Midbrain (tissue), 1 donor: ENCODE measurements around the gene PRR9.
A peak's percentile ranks its signal among the peaks of the same experiment; 100 is the strongest.

Source experiments
- DNase-seq: peaks from one replicate; lab custom pipeline; 2025; lab: John Stamatoyannopoulos, UW

The PRR9 gene

DNA sequence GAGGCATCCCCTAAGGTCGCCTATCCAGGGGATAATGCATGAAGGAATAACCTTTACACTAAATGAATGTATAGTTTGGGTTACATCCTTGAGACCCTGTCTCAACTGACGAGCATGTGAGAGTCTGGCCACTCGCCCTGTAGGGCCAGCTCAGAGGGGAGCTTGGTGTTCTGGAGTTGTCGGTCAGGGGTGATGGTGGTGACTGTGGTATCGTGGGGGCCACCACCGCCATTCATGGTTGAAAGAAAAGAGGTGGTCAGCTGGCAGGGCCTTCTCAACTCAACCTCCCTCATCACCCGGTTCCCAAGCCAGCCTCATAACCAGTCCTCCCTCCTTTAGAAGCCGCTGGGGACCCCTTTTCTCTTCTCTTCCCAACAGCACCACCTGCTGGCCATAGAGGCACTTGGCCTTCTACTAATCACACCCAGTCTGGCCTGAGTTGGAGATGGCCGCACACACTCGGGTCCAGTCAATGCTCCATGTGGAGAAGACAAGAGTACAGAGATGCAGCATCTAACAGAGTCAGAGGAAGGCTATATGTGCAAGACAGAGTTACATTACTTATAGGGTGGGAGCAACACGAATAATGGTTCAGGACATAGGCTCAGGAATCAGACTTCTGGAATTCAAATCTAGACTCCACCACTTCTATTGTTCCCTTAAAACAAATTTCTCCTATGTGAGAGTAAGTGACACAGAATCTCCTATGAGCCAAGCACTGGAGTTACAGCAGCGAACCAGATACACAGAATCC lies 11.9 kb downstream of the PRR9 start:
- DNase-seq: peak; percentile 6

- DNase-seq: no peak
Observed at GRCh38 chr1:153231363-153231762, 14.0 kb downstream of the PRR9 start.

DNA sequence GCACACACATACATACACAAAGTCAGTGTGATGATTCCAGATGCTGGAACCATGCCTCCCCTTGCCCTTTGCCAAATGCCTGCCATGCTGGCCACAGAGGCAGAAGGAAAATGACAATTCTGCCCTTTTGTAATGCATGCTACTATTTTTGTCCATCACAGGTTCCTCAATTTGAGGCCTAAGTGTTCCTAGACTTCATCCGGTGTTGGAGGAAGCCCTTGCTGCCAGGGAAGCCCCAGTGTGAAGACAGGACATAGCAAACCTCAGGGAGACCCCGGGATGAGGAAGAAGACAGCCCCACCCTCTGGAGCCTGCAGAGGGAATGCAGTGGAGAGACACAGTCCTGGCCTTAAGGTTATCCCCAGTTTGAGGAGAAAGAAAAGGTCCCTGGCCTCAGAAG lies 14.4 kb downstream of the PRR9 start:
- DNase-seq: no peak

DNA sequence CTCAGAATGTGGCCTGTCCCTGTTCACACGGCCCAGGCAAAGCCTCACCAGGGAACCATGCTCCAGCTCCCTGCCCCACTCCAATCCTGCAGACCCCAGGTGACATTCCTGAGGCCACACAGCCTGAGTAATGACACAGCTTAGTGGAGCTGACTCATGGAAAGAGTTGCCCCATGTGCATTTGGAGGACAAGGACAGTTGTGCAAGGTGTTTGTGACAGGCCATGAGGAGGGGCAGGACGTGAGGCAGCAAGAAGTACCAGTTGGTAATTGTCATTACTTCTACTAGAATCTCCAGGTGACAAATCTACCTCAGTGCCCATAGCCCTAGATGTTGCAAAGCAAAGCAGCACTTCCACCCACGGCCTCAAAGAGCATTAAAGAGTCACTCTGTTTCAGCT lies 15.2 kb downstream of the PRR9 start:
- DNase-seq: no peak

GRCh38 chr1:153233448-153233847 lies 16.1 kb downstream of the PRR9 start:
- no peak for DNase-seq

DNA sequence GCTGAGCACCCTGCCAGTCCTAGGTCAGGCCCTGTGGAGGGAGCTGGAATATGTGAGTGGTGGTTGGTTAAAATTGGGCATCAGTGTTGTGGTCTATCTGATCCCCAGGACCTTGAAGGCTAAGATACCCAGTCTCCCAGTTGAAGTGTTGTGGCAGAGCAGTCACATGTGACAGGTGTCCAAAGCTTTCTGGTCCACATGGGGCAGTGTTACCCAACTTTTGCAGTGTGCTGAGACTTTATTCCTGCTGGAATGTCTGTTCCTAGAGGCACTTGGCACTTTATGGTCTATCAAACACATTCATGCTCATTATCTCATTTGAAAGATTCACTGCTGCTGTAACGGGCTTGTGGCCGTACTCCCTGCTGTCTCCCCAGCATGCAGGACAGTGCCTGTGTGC lies 21.1 kb downstream of the PRR9 start:
- DNase-seq: no peak

DNA sequence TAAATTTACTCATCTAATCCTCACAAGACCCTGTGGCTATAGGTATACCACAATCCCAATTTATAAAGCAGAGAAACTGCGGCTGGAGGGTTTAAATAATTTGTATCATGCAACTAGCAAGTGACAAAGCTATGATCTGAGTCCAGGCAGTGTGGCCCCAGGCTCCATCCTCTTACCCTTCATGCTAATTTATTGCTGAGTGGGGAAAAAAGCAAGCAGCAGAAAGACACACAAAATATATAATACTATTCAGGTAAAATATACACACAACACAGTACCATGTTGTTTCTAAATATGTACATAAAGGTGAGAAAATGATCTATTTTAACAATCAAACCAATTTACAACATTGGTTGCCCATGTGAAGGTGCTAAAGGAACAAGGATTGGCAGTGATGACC lies 24.8 kb downstream of the PRR9 start:
- DNase-seq: no peak

GRCh38 chr1:153245466-153245865 lies 28.1 kb downstream of the PRR9 start:
- no peak for DNase-seq

DNA sequence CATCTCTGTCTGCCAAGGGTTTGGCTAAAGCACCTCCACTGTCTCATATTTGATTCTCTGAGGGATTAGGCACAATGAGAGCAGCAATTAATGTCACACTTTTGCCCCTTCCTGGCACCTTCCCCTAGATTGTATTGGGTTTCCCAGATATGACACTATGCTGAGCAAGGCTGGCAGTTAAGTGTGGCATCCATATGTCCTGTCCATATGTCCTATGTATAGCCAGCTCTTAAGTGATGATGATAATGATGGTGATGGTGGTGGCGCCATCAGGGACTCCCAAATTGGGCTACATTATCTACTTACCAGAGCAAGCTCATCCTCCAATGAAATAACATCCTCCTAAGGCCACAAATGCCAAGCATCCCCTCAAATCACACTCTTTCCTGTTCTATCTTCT lies 28.6 kb downstream of the PRR9 start:
- no peak for DNase-seq

GRCh38 chr1:153246825-153247224 lies 29.4 kb downstream of the PRR9 start:
- DNase-seq: no peak

GRCh38 chr1:153248176-153248879 lies 30.9 kb downstream of the PRR9 start:
- no peak for DNase-seq

DNA sequence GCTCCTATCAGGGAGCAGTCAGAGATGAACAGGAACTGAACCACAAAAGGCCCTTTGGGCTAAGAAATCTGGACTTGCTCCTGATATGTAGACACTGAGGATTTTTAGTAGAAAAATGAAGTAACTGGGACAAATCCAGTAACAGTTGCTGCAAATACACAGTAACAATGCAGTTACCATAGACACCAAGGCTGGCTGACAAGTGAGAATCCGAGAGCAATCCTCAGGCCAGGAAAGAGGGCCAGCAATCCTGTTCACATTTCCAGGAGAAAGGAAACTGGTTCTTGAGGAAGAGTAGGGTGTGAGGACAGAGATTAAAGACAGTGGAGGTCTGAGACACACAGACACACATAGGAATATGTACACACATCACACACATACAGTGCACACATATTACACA lies 32.8 kb downstream of the PRR9 start:
- no peak for DNase-seq

DNA sequence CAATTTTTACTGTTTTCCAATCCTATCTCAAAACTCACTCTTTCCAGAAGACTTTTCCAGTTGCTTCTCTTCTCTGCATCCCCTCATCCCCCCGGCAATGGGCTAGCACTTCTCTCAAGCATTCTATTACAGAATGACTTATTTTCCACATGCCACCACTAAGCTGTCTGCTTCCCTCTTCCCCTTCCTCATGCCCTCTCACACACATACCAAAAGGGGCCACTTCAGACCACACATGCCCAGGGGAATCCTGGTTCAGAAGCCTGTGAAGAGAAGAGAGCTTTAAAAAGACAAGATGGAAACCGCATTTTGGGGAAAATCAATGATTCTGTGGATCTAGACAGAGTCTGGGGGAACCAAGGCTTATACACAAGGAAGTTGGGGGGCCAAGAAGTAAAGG lies 33.7 kb downstream of the PRR9 start:
- no peak for DNase-seq

GRCh38 chr1:153251562-153251961 lies 34.2 kb downstream of the PRR9 start:
- no peak for DNase-seq

GRCh38 chr1:153251988-153252387 lies 34.6 kb downstream of the PRR9 start:
- no peak for DNase-seq

DNA sequence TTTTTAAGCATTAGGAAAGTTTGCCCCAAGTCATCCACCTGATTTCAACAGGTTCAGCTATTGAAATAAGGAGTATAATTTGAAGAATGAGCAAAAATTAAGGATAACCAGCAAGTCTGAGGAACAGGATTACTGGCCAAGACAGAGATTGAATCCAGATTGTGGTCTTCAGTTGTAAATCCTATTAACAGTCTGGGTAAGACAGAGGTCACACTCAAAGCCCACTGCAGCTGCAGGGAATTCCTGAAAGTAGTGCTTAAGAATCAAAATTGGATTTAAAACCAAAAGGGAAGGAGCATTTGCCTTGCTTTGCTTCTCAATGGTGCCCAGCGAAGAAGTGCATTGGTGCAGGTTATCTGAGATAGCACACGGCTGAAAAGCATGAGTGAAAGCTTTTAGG lies 35.7 kb downstream of the PRR9 start:
- no peak for DNase-seq

DNA sequence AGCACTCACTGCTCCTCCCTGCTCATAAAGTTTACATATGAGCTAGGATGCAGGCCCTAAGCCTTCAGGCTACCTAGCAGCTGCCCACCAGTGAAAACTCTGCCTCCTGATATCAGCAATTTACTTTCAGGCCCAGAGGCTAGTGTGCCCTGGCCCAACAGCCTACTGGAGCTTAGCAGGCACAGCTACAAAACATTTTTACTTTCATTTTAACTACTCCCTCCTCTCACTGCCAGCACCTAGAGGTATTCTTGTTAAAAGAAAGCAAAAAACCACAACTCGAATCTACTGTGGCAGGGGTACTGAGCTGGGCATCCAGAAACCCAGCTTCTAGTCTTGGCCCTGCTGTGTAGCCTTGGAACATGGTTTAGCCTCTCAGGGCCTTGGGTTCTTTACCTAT lies 36.3 kb downstream of the PRR9 start:
- DNase-seq: no peak

DNA sequence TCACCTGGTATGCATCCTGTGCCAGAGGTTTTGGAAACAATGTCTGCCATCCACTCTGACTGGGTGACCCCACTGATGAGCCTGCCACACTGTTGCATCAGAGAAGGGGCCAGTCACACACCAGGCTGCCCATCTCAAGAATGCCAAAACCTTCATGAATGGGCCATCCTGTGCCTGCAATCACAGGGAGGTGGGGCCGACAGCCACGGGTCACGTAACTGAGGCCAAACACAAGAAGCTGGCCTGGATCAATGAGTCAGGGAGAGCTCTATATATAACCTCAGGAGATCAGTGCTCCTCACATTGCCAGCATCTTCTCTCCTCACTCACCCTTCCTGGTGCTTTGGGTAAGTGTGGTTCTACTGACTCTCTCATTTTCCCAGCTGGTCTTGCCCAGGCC lies 42.0 kb downstream of the PRR9 start, which contains the start of gene LORICRIN:
LORICRIN (plus strand) TSS at position 301 of the 400 bp plus-strand sequence. CDS start 1,263 bp downstream, outside the sequence.
- no peak for DNase-seq

DNA sequence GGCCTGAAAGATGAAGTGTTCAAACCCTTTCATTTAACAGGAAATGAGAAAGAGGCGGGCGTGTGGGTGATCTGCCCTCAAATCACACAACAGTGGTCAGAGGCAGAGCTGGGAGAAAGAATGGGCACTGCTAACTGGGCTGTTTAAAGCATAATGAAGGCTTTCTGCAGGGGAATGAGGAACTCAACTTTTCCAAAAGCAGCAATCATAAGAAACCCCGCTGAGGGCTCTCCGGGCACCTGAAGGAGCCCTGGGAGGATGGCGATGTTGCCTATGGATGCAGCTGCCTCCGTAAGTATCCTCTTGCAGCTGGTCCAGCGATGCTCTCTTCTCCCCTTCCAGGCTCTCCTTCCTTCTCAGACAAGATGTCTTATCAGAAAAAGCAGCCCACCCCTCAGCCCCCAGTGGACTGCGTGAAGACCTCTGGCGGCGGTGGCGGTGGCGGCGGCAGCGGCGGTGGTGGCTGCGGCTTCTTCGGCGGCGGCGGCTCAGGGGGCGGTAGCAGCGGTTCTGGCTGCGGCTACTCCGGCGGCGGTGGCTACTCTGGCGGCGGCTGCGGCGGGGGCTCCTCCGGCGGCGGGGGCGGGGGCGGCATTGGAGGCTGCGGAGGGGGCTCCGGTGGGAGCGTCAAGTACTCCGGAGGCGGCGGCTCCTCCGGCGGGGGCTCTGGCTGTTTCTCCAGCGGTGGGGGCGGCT lies 43.3 kb downstream of the PRR9 start:
- no peak for DNase-seq

DNA sequence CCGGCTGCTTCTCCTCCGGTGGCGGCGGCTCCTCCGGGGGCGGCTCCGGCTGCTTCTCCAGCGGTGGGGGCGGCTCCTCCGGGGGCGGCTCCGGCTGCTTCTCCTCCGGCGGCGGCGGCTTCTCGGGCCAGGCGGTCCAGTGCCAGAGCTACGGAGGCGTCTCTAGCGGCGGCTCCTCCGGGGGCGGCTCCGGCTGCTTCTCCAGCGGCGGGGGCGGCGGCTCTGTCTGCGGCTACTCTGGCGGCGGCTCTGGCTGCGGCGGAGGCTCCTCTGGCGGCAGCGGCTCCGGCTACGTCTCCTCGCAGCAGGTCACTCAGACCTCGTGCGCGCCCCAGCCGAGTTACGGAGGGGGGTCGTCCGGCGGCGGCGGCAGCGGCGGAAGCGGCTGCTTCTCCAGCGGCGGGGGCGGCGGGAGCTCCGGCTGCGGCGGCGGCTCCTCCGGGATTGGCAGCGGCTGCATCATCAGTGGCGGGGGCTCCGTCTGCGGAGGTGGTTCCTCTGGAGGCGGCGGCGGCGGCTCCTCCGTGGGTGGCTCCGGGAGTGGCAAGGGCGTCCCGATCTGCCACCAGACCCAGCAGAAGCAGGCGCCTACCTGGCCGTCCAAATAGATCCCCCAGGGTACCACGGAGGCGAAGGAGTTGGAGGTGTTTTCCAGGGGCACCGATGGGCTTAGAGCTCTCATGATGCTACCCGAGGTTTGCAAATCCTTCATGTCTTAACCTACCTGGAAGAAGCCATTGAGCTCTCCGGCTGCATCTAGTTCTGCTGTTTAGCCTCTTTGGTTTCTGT lies 44.1 kb downstream of the PRR9 start:
- no peak for DNase-seq

GRCh38 chr1:153262070-153262366 lies 44.6 kb downstream of the PRR9 start:
- DNase-seq: no peak

- no peak for DNase-seq
Observed at GRCh38 chr1:153262462-153263157, 45.2 kb downstream of the PRR9 start.
